Lung (tissue), 12 donors: ENCODE measurements around the gene RTN4R. TPM values are rescaled to one million over a fixed set of nuclear protein-coding genes. Genes with fewer than 3 reads are reported as not detected.
"Not testable (repeated sequence)": the region's sequence is repeated elsewhere in the genome, so short reads cannot be mapped to it uniquely, and the experiment has no call there.

Experiments
- ATAC-seq: fragments of 200-7000 bp; cut with Tn5 transposase; one replicate; pipeline ENCODE4 v1.9.1; 2020; ENCODE audit warnings: moderate number of reproducible peaks; ENCODE audit not compliant: insufficient read depth, low FRiP score
- DNase-seq, 3 donors: peaks; one replicate each; pipeline ENCODE4 v3.0.0-alpha.2; 2013 to 2017
- H3K27ac ChIP-seq, 2 donors: one replicate each; pipeline ENCODE4 v1.5.1; 2013; ENCODE audit warnings: mild to moderate bottlenecking in 2 of 2, moderate library complexity in 2 of 2, control low read depth in 1 of 2, inconsistent platforms in 1 of 2, low read depth in 1 of 2, low read length in 1 of 2
- H3K27me3 ChIP-seq, 3 donors: one replicate each; pipeline ENCODE4 v1.5.1; 2013; ENCODE audit warnings: low read length in 2 of 3; ENCODE audit not compliant: control insufficient read depth in 3 of 3, insufficient read depth in 3 of 3
- H3K36me3 ChIP-seq, 4 donors: one replicate each; pipeline ENCODE4 v1.5.1; 2013; ENCODE audit warnings: low read length in 4 of 4, mild to moderate bottlenecking in 1 of 4, moderate library complexity in 1 of 4; ENCODE audit not compliant: control insufficient read depth in 4 of 4, insufficient read depth in 4 of 4
- H3K4me1 ChIP-seq, 5 donors: one replicate each; pipeline ENCODE4 v1.5.1; 2013; ENCODE audit warnings: low read length in 5 of 5, mild to moderate bottlenecking in 2 of 5, moderate library complexity in 1 of 5; ENCODE audit not compliant: control insufficient read depth in 5 of 5, insufficient read depth in 5 of 5
- H3K4me3 ChIP-seq: one replicate; pipeline ENCODE4 v1.5.1; 2013; ENCODE audit warnings: mild to moderate bottlenecking, control low read depth, moderate library complexity
- H3K9ac ChIP-seq, 2 donors: one replicate each; pipeline ENCODE4 v1.5.1; 2013; ENCODE audit warnings: low read length in 2 of 2, control low read depth in 1 of 2; ENCODE audit not compliant: insufficient read depth in 1 of 2
- H3K9me3 ChIP-seq, 4 donors: one replicate each; pipeline ENCODE4 v1.5.1; 2013; ENCODE audit warnings: low read length in 3 of 4, mild to moderate bottlenecking in 1 of 4, moderate library complexity in 1 of 4; ENCODE audit not compliant: control insufficient read depth in 4 of 4, insufficient read depth in 3 of 4
- WGBS, 2 donors: extraction: QIAGEN DNeasy Blood & Tissue Kit; methylation state at CpG; one replicate each; pipeline ENCODE4 v1.1.7; 2013; 5-methylcytosine and 5-hydroxymethylcytosine counted together
- polyA plus RNA-seq, 2 donors: library from polyadenylated mRNA; stranded (reverse); fragments of 200-250 nt; gene quantifications; one replicate each; pipeline ENCODE4 v1.2.1, GENCODE V29; 2013
- total RNA-seq, 2 donors: library from RNA; depleted of rRNA in 1 of 2; stranded (reverse); fragments of >200 nt in 1 of 2; gene quantifications; one replicate each; pipeline ENCODE4 v1.2.1, GENCODE V29; 2014 to 2021
- TF ChIP-seq, protein P1 (sequence below): IDR thresholded peaks from 2 replicates; pipeline ENCODE4 v1.5.1; 2012; ENCODE audit warnings: mild to moderate bottlenecking; ENCODE audit errors: control extremely low read depth, extremely low read depth
- donor health status: control.
- donor health status: control.
- donor health status: Bipolar disorder and iron deficiency.
- donor health status: healthy.
- donor health status: DM: yes; HTN: yes; CAD: no.

RTN4R gene
- total and polyA plus RNA-seq, 4 donors: 2.6 to 7.8 (median 4.3) TPM

DNA sequence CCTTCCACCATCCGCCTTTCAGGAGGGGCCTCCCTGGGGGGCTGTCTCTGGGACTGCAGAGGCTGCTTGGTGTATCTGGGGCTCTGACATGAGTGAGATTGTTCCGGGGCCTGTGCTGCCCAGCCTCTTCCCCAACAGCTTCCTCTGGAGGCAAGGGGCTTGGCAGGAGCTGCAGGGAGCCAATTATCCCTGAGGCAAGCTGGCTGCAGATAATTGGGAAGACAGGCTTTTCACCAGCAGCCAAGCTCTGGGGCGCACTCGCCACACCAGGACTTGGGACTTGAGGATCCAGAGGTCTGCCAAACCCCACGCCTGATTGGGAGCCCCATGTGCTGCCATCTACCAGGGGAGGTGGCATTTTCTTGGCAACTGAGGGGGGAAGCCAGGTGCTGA is 15.6 kb upstream of the RTN4R start:
- no peak overlapping the region for H3K27ac ChIP-seq
- WGBS, 2 donors: 79 to 87% methylated on average over 5 of the region's 5 CpGs
- no peaks in the 10 kb centered on the region for H3K36me3 ChIP-seq
- H3K9ac ChIP-seq: no peak overlapping the region
- no peak overlapping the region for H3K4me3 ChIP-seq
- H3K9me3 ChIP-seq: no peaks in the 10 kb centered on the region
- DNase-seq: no peak
- TF ChIP-seq, protein P1, sequence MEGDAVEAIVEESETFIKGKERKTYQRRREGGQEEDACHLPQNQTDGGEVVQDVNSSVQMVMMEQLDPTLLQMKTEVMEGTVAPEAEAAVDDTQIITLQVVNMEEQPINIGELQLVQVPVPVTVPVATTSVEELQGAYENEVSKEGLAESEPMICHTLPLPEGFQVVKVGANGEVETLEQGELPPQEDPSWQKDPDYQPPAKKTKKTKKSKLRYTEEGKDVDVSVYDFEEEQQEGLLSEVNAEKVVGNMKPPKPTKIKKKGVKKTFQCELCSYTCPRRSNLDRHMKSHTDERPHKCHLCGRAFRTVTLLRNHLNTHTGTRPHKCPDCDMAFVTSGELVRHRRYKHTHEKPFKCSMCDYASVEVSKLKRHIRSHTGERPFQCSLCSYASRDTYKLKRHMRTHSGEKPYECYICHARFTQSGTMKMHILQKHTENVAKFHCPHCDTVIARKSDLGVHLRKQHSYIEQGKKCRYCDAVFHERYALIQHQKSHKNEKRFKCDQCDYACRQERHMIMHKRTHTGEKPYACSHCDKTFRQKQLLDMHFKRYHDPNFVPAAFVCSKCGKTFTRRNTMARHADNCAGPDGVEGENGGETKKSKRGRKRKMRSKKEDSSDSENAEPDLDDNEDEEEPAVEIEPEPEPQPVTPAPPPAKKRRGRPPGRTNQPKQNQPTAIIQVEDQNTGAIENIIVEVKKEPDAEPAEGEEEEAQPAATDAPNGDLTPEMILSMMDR: no peak
- no peak for ATAC-seq
- no peaks in the 10 kb centered on the region for H3K4me1 ChIP-seq
- H3K27me3 ChIP-seq: no peaks in the 10 kb centered on the region

DNA sequence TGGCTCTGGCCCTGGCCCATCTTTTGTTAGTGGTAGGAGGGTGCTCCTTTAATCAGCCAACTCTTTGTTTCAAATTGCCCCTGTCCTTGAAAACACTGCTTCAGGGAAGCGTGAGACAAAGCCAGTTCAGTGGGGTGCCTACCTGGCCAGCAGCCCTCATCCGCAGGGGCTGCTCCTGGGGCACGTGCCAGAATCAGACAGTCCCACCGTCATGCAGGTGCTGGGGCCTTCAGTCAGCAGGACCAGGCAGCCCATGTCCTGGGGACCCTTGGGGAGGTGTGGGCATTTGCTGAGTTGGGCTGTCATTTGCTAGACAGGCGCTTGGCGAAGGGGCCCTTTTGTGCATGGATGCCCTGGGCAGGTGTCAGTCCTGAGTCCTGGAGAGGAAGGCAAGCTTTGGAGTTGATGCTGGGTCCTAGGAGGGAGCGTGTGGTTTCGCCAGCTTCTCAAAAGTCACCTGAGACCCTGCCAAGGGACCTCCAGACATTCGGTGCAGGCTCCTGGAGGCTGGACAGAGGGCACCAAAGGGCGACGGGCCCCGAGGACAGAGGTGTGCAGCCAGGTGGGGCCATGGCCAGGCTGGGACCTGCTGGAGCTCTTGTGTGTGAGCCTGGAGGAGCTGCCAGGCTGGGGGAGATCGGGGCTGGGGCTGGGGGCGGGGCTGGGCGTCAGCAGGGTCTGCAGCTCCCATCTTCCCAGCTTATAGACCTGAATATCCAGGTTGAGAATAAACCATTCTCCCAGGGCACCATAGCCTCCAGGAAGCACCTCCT is 15.0 kb upstream of the RTN4R start:
- no peaks in the 10 kb centered on the region for H3K4me1 ChIP-seq
- H3K9ac ChIP-seq: no peak overlapping the region
- H3K36me3 ChIP-seq: no peaks in the 10 kb centered on the region
- no peak for DNase-seq
- no peak overlapping the region for H3K4me3 ChIP-seq
- TF ChIP-seq, protein P1: no peak
- no peaks in the 10 kb centered on the region for H3K27me3 ChIP-seq
- H3K9me3 ChIP-seq: no peaks in the 10 kb centered on the region
- H3K27ac ChIP-seq: no peak overlapping the region
- 85 to 91% methylated on average over 14 to 15 of the region's 15 CpGs for WGBS, 2 donors
- ATAC-seq: no peak

DNA sequence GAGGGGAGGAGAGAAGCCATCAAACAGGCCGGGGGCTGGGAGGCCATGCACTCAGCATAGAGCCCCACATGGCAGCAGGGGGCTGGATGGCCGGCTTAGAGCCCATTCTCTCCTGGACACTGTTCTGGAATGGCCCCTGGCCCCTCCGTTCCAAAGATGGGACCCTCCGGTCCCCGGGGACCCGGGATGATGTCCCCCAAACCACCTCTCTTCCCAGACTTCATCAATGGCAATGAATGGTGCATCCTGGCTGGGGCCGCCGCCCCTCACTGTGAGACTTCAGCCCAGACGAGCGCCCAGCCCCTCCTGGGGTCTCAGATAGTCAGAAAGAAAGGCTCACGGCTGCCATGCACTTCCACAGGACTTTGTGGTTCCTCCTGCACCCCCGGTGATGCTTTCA is 13.8 kb upstream of the RTN4R start:
- H3K4me1 ChIP-seq: no peaks in the 10 kb centered on the region
- 84 to 88% methylated on average over 12 of the region's 12 CpGs for WGBS, 2 donors
- no peaks in the 10 kb centered on the region for H3K9me3 ChIP-seq
- TF ChIP-seq, protein P1: no peak
- DNase-seq: no peak
- ATAC-seq: no peak
- no peak overlapping the region for H3K9ac ChIP-seq
- H3K4me3 ChIP-seq: no peak overlapping the region
- no peaks in the 10 kb centered on the region for H3K27me3 ChIP-seq
- H3K27ac ChIP-seq: no peak overlapping the region
- H3K36me3 ChIP-seq: no peaks in the 10 kb centered on the region

DNA sequence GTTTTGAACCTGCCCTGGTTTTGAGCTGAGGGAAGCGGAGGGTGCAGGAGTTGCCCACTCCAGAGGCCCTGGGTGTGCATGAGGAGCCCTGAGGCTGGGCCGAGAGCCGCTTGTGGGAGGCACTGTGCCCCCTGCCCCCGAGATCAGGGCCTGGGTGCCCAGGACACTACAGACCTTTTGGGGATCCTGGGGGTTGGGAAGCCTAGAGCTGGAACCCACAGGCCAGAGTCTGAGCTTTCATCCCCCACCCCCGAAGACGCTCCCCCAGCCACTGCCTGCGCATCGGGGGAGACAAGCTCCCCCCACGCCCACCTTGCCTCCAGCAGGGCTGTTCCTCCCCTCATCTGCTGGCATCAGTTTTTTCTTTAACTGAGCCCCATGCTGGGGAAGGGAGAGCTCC is 13.4 kb upstream of the RTN4R start:
- not testable (repeated sequence) for H3K4me1 ChIP-seq, ATAC-seq, H3K9ac ChIP-seq, H3K4me3 ChIP-seq, H3K9me3 ChIP-seq, H3K27ac ChIP-seq, DNase-seq, H3K27me3 ChIP-seq, H3K36me3 ChIP-seq
- WGBS, 2 donors: 76 to 82% methylated on average over 9 of the region's 9 CpGs
